Ectodermal cell (in vitro differentiated cells): ENCODE results near the gene B3GALNT1.

Experiments used
- H3K27ac ChIP-seq: 2 replicates; pipeline ENCODE4 v1.7.0; 2013; ENCODE audit warnings: mild to moderate bottlenecking, low read depth, low read length; ENCODE audit not compliant: insufficient read depth, poor library complexity, severe bottlenecking
- H3K27me3 ChIP-seq: 2 replicates; pipeline ENCODE4 v1.7.0; 2013; ENCODE audit warnings: mild to moderate bottlenecking, low read length; ENCODE audit not compliant: insufficient read depth, control insufficient read depth, poor library complexity, severe bottlenecking
- H3K36me3 ChIP-seq: one replicate; pipeline ENCODE4 v1.7.0; 2013; ENCODE audit warnings: low read length; ENCODE audit not compliant: control insufficient read depth, insufficient read depth
- H3K4me1 ChIP-seq: one replicate; pipeline ENCODE4 v1.7.0; 2013; ENCODE audit warnings: low read length; ENCODE audit not compliant: control insufficient read depth, insufficient read depth
- H3K4me3 ChIP-seq: 2 replicates; pipeline ENCODE4 v1.7.0; 2013; ENCODE audit warnings: low read depth, low read length, control low read depth; ENCODE audit not compliant: insufficient read depth
- H3K9me3 ChIP-seq: 2 replicates; pipeline ENCODE4 v1.7.0; 2013; ENCODE audit warnings: mild to moderate bottlenecking, low read length, moderate library complexity; ENCODE audit not compliant: control insufficient read depth
- WGBS, 2 experiments: methylation state at CpG; one replicate each; pipeline ENCODE4 v1.1.7; 2013; ENCODE audit warnings: missing lambda C conversion rate in 2 of 2; 5-methylcytosine and 5-hydroxymethylcytosine counted together

B3GALNT1 gene

GRCh38 chr3:161082063-161082462 is 23.1 kb downstream of the B3GALNT1 start:
- Histone ChIP-seq H3K27ac (no peak overlapping the region), H3K27me3 (no peaks in the 10 kb centered on the region), H3K4me1 (no peaks in the 10 kb centered on the region), H3K4me3 (no peak overlapping the region), H3K9me3 (no peaks in the 10 kb centered on the region), H3K36me3 (peaks cover 6% of the 10 kb centered on the region)
- WGBS, 2 experiments = 79 to 92% methylated on average over 2 of the region's 2 CpGs

GRCh38 chr3:161081633-161082032 is 23.5 kb downstream of the B3GALNT1 start:
- Histone ChIP-seq H3K9me3 (no peaks in the 10 kb centered on the region), H3K27ac (no peak overlapping the region), H3K4me1 (no peaks in the 10 kb centered on the region), H3K4me3 (no peak overlapping the region), H3K27me3 (no peaks in the 10 kb centered on the region), H3K36me3 (peaks cover 6% of the 10 kb centered on the region)
- WGBS, 2 experiments = 91% methylated on average over 4 of the region's 4 CpGs

GRCh38 chr3:161073181-161073580 is 32.0 kb downstream of the B3GALNT1 start:
- H3K4me1 ChIP-seq = no peaks in the 10 kb centered on the region
- no peak overlapping the region for H3K27ac ChIP-seq
- no peaks in the 10 kb centered on the region for H3K9me3 ChIP-seq
- no peaks in the 10 kb centered on the region for H3K27me3 ChIP-seq
- no peaks in the 10 kb centered on the region for H3K36me3 ChIP-seq
- 100% methylated on average over 1 of the region's 1 CpG for WGBS, 2 experiments
- H3K4me3 ChIP-seq = no peak overlapping the region

GRCh38 chr3:161072751-161073150 is 32.4 kb downstream of the B3GALNT1 start:
- no peaks in the 10 kb centered on the region for H3K9me3 ChIP-seq
- no peak overlapping the region for H3K27ac ChIP-seq
- H3K36me3 ChIP-seq = no peaks in the 10 kb centered on the region
- H3K4me3 ChIP-seq = no peak overlapping the region
- no peaks in the 10 kb centered on the region for H3K27me3 ChIP-seq
- no peaks in the 10 kb centered on the region for H3K4me1 ChIP-seq

DNA sequence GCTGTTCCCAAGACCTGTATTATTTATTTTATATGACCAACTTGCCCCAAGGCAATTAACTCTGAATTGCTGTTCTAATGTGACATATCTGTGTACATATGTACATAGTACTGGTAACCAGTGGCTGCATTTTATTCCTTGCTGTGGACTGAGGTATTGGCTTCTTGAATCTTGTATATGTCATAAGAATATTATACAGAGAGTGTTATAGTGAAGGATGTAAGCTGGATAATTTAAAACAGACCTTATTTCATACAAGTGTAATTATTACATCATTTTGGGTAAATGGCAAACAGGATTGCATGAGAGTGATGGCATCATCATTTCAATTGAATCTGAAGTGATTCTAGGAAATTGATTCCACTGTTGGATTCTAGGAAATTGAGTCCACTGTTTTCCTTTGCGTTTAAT is 32.9 kb downstream of the B3GALNT1 start:
- Histone ChIP-seq H3K4me1 (no peaks in the 10 kb centered on the region), H3K27ac (no peak overlapping the region), H3K36me3 (no peaks in the 10 kb centered on the region), H3K4me3 (no peak overlapping the region), H3K9me3 (no peaks in the 10 kb centered on the region), H3K27me3 (no peaks in the 10 kb centered on the region)
- WGBS, 2 experiments = 93 to 100% methylated on average over 1 of the region's 1 CpG

GRCh38 chr3:161070980-161071663 is 34.0 kb downstream of the B3GALNT1 start:
- Histone ChIP-seq H3K9me3 (no peaks in the 10 kb centered on the region), H3K36me3 (no peaks in the 10 kb centered on the region)
- 97 to 99% methylated on average over 5 to 6 of the region's 6 CpGs for WGBS, 2 experiments

GRCh38 chr3:161070252-161070930 is 34.8 kb downstream of the B3GALNT1 start:
- no peak overlapping the region for H3K27ac ChIP-seq
- no peaks in the 10 kb centered on the region for H3K9me3 ChIP-seq
- H3K4me3 ChIP-seq = no peak overlapping the region
- H3K36me3 ChIP-seq = no peaks in the 10 kb centered on the region
- no peaks in the 10 kb centered on the region for H3K27me3 ChIP-seq
- 87 to 88% methylated on average over 9 of the region's 9 CpGs for WGBS, 2 experiments
- no peaks in the 10 kb centered on the region for H3K4me1 ChIP-seq

More at GRCh38 chr3:161070980-161071663, 34.0 kb downstream of the B3GALNT1 start:
- no peak overlapping the region for H3K27ac ChIP-seq
- H3K27me3 ChIP-seq = no peaks in the 10 kb centered on the region
- H3K4me1 ChIP-seq = no peaks in the 10 kb centered on the region
- no peak overlapping the region for H3K4me3 ChIP-seq

DNA sequence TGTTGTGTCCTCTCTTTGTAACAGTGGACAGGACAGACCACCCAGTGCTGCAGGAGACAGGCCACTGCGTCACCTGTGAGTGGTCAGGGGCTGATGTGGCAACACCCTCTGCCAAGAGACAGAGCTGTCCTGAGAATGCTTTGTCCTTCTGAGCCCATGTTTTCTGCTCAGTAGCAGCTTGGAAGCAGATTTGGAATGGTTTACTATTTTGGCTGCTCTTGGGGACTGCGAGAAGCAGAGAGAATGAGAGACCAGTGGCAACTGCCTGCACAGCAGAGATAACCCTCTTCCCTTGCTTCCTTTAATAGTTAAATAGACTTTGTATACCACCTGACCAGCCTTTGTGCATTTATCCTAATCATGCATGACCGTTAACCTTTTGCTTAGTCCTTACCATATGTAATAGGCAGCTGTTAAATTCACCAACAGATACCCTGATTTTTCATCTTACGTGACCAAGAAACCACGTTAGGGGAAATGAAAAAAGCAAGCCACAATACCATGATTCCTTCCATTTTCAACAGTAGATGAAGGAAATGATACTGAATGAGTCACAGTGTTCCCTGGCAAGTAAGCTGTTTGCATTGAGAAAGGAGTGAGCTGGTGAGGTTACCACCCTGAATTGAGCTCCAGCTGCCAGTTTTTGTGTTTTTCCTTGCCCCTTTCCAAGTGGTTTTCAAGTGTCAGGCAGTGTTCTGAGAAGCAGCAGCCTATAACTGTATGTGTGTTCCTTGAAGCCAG is 35.5 kb downstream of the B3GALNT1 start:
- Histone ChIP-seq H3K36me3 (no peaks in the 10 kb centered on the region), H3K4me3 (no peak overlapping the region), H3K9me3 (no peaks in the 10 kb centered on the region), H3K27me3 (no peaks in the 10 kb centered on the region), H3K27ac (no peak overlapping the region), H3K4me1 (no peaks in the 10 kb centered on the region)
- whole genome bisulfite sequencing, 2 experiments = 93 to 96% methylated on average over 5 of the region's 5 CpGs

GRCh38 chr3:161067335-161067734 is 37.8 kb downstream of the B3GALNT1 start:
- Histone ChIP-seq H3K27ac (no peak overlapping the region), H3K4me3 (no peak overlapping the region), H3K4me1 (no peaks in the 10 kb centered on the region), H3K27me3 (no peaks in the 10 kb centered on the region), H3K9me3 (no peaks in the 10 kb centered on the region), H3K36me3 (no peaks in the 10 kb centered on the region)
- WGBS, 2 experiments = 94 to 96% methylated on average over 1 of the region's 1 CpG

DNA sequence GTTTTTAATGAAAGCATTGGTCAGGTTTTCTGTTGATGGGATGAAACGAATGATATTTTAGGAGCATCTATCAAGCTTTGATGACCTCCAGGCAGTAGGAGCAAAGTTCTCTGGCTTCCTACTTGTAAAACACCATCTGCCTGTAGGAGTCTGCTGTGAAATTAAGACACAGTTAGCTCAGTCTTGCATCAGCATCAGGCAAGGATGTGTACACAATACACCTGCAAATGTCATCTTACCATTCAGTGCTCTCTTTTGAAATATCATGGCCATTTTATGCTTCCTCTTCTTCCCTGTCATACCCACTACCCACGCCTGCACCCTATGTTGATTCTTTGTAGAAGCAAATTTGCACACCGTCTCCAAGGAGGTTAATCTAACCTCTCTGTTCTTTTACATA is 38.2 kb downstream of the B3GALNT1 start:
- H3K4me3 ChIP-seq = no peak overlapping the region
- H3K9me3 ChIP-seq = no peaks in the 10 kb centered on the region
- no peaks in the 10 kb centered on the region for H3K4me1 ChIP-seq
- no peaks in the 10 kb centered on the region for H3K36me3 ChIP-seq
- H3K27me3 ChIP-seq = no peaks in the 10 kb centered on the region
- WGBS, 2 experiments = 95 to 97% methylated on average over 3 of the region's 3 CpGs
- H3K27ac ChIP-seq = no peak overlapping the region
